Activated T-cell treated with anti-CD3 and anti-CD28 coated beads, Interleukin-2, amount 50 U/mL, for 1 hour (primary cell): ENCODE data around the gene PHF20.
"Not testable (repeated sequence)": the region's sequence is repeated elsewhere in the genome, so short reads cannot be mapped to it uniquely, and the experiment has no call there.

Experiments
- DNase-seq: peaks from one replicate; pipeline ENCODE4 v3.0.0-alpha.2; 2020

Gene PHF20

DNA sequence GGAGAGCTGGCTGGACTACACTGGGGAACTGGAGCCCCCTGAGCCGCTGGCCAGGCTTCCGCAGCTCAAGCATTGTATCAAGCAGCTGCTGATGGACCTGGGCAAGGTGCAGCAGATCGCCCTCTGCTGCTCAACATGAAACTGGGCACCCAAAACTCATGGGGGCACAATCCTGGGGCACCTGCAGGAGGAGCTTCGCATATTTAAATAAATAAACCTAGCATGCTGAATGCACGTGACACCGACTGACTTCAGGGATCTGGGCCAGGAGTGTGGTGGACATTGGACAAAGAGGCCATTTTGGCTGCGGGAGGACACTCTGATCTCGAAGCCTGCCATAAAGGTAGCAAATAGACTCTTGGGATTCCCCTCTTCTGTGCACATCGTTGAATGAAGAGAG lies 175.7 kb downstream of the PHF20 start:
- no peak for DNase-seq

DNA sequence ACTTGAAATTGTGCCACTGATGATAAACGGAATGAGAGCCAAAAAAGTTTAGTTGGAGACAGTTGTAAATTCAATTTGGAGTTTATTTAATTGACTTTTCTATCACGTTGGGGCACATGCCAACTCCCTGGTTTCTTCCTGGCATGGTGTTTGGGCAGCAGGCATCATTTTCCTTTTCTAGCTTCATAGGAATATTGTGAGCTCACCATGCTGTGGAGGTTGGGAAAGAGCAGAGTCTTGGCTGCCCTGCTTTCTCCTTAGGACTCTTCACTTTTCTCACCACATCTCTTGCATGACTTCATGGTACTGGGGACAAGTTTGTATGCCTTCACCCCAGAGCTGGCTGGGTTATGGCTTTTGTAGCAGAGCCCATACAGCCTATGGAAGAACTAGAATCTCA lies 176.1 kb downstream of the PHF20 start:
- DNase-seq: no peak

DNA sequence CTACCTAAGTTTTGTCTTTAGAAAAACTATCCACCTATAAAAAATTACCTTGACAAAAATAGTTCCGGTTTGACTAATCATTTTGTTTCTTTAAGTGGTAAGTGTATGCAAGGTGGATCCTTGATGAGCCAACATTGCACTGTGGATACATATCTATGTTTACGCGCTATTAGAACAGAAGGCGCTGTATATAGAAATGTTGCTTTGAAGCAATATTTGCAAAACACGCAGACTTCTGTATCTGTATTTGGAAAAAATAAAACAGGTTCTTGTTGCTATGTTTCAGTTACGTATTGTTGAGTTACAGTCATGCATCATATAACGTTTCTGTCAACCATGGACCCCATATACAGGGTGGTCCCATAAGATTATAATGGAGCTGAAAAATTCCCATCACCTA lies 178.3 kb downstream of the PHF20 start:
- no peak for DNase-seq

DNA sequence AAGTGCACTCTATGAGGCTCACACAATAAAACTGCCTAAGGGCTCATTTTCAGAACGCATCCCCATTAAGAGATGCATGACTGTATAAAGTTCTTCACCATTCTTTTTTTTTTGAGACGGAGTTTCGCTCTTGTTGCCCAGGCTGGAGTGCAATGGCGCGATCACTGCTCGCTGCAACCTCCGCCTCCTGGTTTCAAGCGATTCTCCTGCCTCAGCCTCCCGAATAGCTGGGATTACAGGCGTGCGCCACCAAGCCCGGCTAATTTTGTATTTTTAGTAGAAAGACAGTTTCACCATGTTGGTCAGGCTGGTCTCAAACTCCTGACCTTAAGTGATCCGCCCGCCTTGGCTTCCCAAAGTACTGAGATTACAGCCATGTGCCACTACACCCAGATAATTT lies 180.3 kb downstream of the PHF20 start:
- DNase-seq: not testable (repeated sequence)

DNA sequence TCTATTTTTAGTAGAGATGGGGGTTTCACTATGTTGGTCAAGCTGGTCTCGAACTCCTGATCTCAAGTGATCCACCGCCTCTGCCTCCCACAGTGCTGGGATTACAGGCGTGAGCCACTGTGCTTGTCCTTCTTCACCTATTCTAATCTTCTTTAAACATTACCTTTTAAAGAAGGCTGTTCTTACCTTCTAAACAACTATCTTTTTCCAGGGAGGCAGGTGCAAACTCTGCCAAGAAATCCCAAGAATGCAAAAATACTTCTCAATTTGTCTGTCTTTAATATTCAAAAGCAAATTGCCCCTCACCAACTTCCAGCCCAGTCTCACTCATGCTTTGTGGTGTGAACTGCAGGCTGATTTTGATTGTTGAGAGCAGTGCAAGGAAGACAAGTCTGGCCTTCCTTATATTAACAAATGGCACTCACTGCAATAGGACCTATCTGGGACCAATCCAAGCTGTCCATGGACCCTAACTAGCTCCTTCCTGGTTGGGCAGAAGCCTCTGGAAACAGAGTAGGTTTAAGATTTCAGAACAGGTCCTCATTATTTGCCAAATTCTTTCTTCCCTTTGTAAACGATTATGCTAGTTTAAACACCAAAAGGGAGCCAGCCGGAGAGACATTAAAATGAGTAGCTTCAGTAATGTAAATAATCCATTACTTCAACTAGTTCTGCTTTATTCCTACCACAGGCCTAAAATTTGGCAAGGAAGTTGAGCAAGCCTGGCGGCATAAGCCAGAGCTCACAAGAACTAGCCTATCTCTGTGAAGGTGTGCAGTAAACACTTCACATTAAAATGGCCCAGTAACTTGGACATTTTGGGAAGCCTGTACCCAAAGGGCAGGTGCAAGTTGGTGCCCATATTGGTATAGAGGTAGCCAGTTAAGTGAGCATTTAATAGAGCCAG lies 180.9 kb downstream of the PHF20 start:
- no peak for DNase-seq

DNA sequence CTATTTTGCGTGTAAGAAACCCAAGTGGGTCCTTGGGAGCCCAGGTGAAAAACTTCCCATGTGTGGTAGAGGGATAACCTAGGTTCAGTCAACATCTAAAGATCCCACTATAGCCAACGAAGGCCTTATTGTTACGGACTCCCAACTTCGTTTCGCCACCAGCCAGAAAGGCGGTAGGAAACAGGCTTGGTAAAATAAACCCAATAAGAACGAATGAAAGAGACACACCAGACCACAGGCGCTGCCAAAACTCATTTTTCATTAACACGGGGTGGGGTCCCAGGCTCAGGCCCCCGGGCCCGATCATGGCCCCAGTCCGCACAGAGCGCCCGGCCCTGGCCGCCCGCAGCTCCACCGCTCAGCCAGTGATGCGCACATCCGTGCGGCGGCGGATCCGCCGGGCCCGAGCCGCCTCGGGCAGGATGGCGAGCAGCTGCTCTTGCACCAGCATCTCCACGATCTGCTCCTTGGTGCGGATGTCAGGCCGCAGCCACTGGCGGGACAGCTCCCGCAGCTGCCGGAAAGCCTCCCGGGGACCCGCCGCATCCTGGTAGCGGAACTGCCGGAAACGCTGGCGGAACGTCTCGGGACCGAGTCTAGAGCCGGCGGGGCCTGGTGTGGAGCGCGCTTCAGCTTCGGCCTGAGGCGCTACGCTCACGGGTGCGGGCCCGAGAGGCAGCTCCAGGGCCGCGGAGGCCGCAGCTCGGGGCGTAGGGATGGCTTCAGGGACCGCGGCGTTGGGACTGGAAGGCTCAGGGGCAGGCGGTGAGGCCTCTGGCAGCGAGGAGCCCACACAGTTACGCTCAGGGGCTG lies 181.8 kb downstream of the PHF20 start:
- DNase-seq: peak; percentile 75

DNA sequence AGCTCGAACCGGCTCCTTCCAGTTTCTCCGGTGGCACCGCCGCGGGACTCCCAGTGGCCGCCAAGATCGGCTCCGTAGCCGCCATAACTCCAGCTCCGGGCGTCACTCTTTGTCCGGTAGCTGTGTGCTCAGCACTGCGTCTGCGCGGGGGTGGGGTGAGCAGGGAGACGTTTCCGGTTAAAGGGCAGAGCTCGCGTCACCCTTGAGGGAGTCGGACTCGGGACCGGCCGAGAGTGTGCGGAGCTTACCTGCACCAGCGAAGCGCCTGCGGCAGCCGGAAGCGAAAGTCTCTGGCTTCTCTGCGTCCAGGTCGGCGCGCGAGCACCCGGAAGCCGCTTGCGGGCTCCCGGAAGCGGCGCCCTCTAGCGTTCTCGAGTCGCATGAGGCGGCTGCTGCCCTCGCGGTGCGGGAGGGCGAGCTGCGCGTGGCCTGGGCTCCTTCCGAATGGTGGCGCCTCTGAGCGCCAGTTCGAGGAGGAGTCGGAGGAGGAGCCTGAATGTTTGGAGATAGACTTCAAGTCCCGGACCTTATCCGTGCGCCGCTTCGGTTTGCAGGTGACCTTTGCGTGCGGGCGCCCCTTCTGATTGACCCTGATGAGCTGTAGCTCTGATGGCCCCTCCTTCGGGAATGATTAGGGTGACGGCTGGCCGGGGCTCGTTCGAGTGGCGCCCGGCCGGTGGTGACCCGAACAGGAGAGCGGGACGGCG lies 182.5 kb downstream of the PHF20 start, which contains the start of gene SCAND1:
TSS of gene SCAND1 (minus strand) at position 303 of the 707 bp plus-strand sequence. CDS start at position 85, 218 bp downstream.
- DNase-seq: peak; percentile 96

DNA sequence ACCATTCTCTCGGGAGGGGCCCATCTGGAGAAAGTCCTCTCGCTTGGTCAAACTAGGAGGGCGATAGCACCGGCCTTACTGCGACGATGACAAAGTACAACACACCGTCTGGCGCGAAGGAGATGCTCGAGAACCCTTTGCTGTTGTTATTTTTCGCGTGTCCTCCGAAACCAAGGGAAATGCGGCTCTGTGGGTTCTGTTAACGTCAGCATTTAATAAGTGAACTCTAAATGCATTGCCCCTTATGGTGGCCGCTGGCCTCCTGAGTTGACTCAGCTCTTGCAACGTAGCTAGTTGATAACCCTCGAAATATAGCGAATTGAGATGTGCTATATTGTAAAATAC lies 183.1 kb downstream of the PHF20 start:
- DNase-seq: no peak

DNA sequence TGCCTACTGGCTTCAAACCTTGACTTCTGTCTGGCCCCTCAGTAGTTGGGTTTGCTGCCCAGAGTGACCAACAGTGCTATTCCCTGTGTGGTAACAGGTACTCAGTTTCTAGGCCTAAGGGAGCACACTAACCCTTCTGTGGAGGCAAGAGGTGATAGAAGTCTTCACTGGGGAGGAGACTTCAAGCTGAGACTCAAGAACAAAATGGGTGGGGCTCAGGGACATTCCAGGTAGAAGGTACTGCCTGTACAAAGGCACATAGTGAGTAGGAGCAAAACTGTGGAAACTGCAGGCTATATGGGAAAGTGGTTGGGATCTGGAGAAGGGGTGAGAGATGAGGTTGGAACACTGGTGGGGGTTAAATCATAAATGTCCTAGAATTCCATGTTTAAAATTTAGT lies 184.8 kb downstream of the PHF20 start:
- DNase-seq: no peak

DNA sequence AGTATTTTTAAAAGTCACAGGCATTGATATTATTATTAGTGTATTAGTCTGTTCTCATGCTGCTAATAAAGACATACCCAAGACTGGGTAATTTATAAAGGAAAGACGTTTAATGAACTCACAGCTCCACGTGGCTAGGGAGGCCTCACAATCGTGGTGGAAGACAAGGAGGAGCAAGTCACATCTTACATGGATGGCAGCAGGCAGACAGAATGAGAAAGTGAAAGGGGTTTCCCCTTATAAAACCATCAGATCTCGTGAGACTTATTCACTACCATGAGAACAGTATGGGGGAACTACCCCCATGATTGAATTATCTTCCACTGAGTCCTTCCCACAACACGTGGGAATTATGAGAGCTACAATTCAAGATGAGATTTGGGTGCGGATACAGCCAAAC lies 187.5 kb downstream of the PHF20 start:
- DNase-seq: not testable (repeated sequence)

DNA sequence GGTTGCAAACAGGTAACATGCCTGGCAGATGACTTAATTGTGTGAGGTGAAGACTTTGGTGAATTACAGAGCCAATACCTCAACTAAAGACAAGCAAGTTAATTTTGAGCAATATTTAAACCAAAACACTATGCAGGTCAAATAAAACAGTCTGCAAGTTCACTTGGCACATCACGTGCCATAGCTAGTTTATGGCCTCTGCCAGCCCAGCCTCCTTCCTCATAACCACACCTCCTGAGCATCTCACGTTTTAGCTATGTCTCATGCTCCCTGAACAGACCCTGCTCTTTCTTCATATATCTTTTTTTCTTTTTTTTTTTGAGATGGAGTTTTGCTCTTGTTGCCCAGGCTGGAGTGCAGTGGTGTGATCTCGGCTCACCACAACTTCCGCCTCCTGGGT lies 192.1 kb downstream of the PHF20 start:
- DNase-seq: no peak

DNA sequence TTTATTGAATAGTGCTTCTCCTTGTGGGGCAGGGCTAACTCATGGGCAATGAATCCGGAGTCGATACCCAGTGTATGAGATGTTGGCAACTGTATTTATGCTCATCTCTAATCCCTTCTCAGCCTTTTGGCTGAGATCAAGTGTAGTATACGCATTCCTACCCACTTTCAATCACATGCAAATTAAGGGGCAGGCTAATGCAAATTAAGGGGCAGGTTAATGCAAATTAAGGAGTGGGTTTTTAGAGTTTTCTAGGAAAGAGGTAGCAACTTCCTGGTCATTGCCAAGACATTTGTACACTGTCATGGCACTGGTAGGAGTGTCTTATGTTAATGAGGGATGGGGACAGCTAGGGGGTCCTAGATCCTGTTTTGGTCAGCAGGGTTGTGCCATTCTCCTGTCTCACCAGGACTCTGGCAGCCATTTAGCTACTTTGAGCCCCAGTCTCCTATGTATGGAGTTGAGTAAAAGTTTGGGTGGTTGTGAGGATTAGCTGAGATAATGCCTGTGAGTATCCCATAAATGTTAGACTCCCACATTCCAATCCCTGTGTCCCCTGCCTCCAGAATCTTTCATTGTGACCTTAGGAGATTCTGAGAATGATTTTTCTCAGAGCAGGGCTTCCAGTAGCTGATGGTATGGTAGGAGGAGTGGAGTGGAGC lies 196.3 kb downstream of the PHF20 start, which contains the start of gene CNBD2:
TSS of gene CNBD2 (plus strand) at position 612 of the 662 bp plus-strand sequence. CDS start 173 bp downstream, outside the sequence.
- no peak for DNase-seq

DNA sequence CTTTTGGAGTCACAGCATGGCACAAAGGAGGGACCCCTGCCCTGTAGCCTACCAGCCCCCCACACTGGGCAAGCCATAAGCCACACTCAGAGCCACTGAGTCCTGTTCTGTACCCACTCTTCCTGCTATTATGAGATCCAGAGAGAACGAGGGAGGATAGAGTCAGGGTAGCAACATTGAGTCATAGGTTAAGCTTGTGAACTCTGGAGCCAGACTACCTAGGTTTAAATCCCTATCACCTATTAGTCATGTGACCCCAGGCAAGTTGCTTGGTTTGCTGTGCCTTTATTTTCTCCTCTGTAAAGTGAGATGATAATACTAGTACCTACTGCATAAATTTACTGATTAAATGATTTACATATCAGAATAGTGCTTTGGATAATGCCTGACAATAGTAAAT lies 197.1 kb downstream of the PHF20 start:
- no peak for DNase-seq

DNA sequence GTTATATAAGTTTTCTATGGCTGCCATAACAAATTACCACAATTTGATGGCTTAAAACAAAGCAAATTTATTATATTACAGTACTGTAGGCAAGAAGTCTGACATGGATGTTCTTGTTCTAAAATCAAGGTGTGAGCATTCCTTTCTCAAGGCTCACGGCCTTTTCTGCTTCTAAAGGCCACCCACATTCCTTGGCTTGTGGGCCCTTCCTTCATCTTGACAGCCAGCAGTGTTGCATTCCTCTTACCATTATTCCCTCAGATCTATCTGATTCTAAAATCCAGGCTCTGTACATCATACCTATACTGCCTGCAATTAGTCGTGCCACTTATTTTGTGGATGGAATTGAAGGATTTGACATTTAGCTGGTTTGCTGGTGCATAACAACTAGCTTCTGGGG lies 200.2 kb downstream of the PHF20 start:
- DNase-seq: no peak

DNA sequence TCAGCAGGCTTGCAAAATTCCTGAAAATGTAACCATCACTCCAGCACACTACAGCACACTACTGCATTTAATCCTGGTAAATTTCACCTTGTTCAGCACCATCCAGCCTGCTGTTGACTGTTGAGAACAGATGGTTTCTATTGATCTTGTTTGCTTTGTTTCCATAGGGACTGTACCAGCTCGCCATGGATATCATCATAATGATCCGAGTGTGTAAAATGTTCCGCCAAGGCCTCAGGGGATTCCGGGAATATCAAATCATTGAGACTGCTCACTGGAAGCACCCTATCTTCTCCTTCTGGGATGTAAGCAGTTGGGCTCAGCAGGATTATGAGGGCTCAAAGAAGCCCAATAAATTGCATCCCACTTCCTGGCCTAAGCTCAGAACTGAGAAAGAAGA lies 200.6 kb downstream of the PHF20 start:
- DNase-seq: no peak

DNA sequence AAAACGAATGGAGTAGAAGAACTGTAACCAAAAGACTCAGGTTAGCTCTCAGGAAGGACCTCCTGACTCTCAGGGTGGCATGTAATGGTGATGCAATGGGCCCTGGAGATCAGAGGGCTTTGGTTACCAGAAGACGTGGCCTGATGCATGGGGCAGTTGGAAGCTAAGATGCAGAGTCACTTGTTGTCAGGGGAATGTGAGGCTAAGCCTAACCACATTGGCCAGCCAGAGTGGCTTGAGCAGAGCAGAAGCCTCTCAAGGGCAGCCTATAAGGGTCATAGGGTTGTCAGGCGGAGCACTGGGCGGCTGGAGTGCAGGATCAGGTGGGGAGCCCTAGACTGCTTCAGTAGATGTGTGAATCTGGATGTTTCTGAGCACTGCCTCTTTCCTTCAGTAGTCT lies 202.4 kb downstream of the PHF20 start:
- DNase-seq: no peak

DNA sequence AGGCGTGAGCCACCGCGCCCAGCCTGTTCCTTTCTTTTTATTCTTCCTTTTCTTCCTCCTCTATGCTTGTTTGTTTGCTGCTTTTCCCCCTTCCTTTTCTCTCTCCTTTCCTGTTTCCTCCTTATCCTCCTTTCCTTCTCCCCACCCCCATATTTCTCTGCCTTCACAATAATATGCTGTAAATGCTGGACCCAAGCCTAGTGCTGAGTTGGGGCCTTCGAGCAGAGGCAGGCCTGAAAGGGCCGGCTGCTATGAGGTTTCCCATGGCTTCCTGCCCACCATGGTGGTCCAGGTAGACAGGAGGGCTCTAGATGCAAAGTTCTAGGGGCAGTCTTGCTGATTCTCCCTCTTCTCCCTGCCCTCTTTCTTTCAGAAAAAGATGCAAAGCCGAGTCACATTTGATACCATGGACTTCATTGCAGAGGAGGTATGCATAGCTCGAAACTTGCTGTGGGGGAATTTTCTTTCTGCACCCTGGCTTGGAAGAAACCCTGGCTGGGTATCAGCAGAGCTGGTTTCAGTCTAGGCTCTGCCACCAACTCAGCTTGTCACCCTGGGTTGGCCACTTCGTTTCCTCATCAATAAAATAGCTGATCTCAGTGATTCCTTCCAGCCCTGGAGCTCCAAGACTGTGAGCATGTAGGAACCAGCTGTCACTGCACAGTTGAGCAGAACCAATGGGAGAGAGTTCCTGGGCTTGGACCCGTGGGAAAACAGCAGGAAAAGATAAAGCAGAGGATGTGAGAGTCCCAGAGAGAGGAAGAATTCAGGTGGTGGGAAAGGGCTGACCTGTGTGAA lies 204.0 kb downstream of the PHF20 start:
- no peak for DNase-seq

DNA sequence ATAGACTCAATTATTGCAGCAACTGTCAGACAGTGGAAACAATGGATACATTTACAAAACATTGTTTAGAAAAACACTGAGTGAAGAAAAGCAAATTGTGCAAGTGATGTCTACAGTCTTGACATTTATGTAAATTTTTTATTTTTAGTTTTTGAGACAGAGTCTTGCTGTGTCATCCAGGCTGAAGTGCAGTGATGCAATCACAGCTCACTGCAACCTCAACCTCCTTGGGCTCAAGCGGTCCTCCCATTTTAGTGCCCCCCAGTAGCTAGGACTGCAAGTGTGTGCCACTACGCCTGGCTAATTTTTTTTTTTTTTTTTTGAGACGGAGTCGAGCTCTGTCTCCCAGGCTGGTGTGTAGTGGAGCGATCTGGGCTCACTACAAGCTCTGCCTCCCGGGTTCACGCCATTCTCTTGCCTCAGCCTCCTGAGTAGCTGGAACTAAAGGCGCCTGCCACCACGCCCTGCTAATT lies 206.3 kb downstream of the PHF20 start:
- DNase-seq: no peak

DNA sequence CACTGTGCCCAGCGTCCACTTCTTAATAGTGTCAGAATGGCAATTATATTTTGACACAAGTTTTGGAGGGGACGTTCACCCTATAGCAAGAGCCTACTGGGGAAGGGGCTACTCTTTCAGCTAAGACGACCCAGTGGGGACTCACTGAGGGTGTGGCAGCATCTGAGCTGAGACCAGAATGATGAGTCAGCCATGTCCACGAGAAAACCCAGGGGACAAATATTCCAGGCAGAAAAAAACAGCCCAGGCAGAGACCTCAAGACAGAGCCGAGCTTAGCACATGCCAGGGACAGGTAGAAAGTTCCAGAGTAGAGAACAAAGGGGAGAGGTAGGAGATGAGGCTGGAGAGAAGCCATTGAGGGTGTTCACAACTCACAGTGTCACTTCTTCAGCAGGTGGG lies 207.7 kb downstream of the PHF20 start:
- DNase-seq: no peak

DNA sequence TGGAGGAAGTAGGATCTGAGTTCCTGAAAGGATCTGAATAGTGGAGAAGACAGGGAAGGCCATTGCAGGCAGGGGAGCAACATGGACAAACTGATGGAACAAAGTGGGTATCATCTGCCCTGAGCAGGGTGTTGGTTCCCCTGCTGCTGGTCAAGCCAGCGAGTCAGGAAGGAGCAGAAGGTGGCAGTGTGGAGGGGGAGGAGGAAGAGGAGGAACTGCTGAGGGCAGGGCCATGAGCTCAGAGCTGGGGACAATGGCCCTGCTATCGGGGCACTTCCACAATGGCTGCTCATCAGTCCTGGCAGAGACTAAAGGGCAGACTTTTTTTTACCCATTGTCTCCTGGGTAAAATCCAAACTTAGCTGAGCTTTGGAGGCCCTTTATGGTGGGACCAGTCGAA lies 210.2 kb downstream of the PHF20 start:
- no peak for DNase-seq

DNA sequence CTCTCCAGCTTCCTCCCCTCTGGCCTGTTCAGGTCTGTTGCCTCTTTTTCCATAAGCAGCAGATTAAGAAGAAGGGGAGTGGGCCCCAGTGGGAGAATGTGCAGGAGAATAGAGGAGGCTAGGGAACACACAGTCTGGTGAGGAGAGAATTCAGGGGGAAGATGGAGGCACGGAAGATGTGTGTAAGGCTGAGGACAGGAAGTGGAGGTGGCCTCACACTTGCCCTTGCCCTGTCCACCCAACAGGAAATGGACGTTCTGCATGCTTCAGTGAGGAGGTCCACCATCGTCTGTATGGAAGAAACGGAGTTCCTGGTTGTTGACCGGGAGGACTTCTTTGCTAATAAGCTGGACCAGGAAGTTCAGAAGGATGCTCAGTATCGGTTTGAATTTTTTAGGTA lies 212.6 kb downstream of the PHF20 start:
- no peak for DNase-seq

DNA sequence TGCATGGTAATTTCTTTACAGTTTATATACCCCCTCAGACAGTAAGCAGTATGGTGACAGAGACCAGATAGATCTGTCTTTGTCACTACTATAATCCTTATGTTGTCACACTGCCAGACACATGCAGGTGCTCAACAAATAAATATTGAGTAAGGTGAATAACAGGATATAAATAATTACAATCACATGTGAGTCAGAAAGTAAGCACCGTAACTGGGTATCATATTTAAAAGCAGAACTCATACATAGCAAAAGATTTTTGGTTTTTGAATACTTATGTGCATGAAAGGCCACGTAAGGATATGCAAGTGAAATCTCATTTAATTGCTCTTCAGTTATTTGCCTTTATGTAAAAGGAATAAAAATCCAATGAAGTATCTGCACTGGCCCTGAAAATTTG lies 214.0 kb downstream of the PHF20 start:
- no peak for DNase-seq
